NCI-H146 (cell line): ENCODE measurements around the gene ATG2B.

Source experiments
- DNase-seq: peaks from one replicate; lab custom pipeline; 2025; lab: John Stamatoyannopoulos, UW

The ATG2B gene

GRCh38 chr14:96362965-96363750, at the start of gene ATG2B, which contains the start of gene GSKIP:
ATG2B (minus strand) TSS chr14:96363341; CDS start chr14:96362976, 365 bp downstream.
GSKIP (plus strand) TSS chr14:96363526; CDS start chr14:96382248, 18,722 bp downstream.
- DNase-seq: peak; percentile 88

- DNase-seq: no peak
Measured at GRCh38 chr14:96410119-96410518, 47.0 kb upstream of the ATG2B start.

GRCh38 chr14:96409701-96410100, 46.6 kb upstream of the ATG2B start:
- DNase-seq: no peak

GRCh38 chr14:96408608-96409007, 45.5 kb upstream of the ATG2B start:
- no peak for DNase-seq

GRCh38 chr14:96407935-96408570, 44.9 kb upstream of the ATG2B start:
- DNase-seq: no peak

- DNase-seq: no peak
Measured at GRCh38 chr14:96405677-96406076, 42.5 kb upstream of the ATG2B start.

- no peak for DNase-seq
Measured at GRCh38 chr14:96403409-96403808, 40.3 kb upstream of the ATG2B start.

GRCh38 chr14:96400495-96400894, 37.4 kb upstream of the ATG2B start:
- no peak for DNase-seq

GRCh38 chr14:96399405-96399804, 36.3 kb upstream of the ATG2B start:
- no peak for DNase-seq

GRCh38 chr14:96398921-96399320, 35.8 kb upstream of the ATG2B start:
- DNase-seq: no peak

GRCh38 chr14:96398432-96398831, 35.3 kb upstream of the ATG2B start:
- DNase-seq: no peak

- no peak for DNase-seq
Measured at GRCh38 chr14:96394047-96394815, 31.1 kb upstream of the ATG2B start.

- DNase-seq: no peak
Measured at GRCh38 chr14:96393071-96393691, 30.0 kb upstream of the ATG2B start.

- DNase-seq: peak; percentile 94
Measured at GRCh38 chr14:96391293-96392118, 28.4 kb upstream of the ATG2B start.

- DNase-seq: no peak
Measured at GRCh38 chr14:96390965-96391292, 27.8 kb upstream of the ATG2B start.

- DNase-seq: no peak
Measured at GRCh38 chr14:96385385-96385784, 22.2 kb upstream of the ATG2B start.

GRCh38 chr14:96384740-96385139, 21.6 kb upstream of the ATG2B start:
- no peak for DNase-seq

GRCh38 chr14:96384053-96384452, 20.9 kb upstream of the ATG2B start:
- DNase-seq: no peak

GRCh38 chr14:96383445-96383844, 20.3 kb upstream of the ATG2B start:
- DNase-seq: no peak

GRCh38 chr14:96380735-96381134, 17.6 kb upstream of the ATG2B start:
- DNase-seq: no peak

GRCh38 chr14:96376093-96376492, 13.0 kb upstream of the ATG2B start:
- no peak for DNase-seq

GRCh38 chr14:96373538-96373937, 10.4 kb upstream of the ATG2B start:
- DNase-seq: no peak
